ENCODE results near the gene SMYD3.

DNA sequence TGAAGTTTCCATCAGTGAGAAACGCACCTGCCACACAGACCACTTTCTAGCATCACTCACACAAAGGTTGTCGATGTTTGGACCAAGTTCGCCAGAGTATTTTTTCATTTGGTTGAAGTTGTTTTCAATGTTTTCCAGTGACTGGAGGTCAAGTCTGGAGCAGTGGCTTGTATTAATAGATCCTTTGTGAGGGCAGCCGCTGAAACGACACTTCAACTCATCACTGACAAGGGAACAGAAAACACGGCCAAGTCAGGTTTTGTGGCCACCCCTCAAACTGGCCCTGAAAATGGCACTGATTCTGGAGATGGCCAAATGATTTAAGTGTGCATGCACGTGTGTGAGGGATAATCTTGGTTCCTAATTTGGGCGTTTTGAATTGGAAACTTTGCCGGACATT is 675.6 kb downstream of the SMYD3 start:
- TF ChIP-seq, protein P1, sequence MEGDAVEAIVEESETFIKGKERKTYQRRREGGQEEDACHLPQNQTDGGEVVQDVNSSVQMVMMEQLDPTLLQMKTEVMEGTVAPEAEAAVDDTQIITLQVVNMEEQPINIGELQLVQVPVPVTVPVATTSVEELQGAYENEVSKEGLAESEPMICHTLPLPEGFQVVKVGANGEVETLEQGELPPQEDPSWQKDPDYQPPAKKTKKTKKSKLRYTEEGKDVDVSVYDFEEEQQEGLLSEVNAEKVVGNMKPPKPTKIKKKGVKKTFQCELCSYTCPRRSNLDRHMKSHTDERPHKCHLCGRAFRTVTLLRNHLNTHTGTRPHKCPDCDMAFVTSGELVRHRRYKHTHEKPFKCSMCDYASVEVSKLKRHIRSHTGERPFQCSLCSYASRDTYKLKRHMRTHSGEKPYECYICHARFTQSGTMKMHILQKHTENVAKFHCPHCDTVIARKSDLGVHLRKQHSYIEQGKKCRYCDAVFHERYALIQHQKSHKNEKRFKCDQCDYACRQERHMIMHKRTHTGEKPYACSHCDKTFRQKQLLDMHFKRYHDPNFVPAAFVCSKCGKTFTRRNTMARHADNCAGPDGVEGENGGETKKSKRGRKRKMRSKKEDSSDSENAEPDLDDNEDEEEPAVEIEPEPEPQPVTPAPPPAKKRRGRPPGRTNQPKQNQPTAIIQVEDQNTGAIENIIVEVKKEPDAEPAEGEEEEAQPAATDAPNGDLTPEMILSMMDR (IDR thresholded peaks at IDR 0.05; ENCODE audit: low read depth, low read length, poor library complexity, severe bottlenecking), result no peak
- TF ChIP-seq EZH2phosphoT487 (IDR thresholded peaks at IDR 0.05; ENCODE audit: borderline replicate concordance, low read length), result no peak

Measured in DOHH2 (cell line).